GM06990 (cell line): ENCODE data around the gene SIRPD.

Source experiments
- DNase-seq: peaks from one replicate; pipeline ENCODE4 v3.0.0-alpha.2; 2011; ENCODE audit not compliant: insufficient read length; ENCODE audit errors: extremely low read depth
- H3K27me3 ChIP-seq: replicated peaks from 2 replicates; pipeline ENCODE4 v1.6.0; 2011; ENCODE audit warnings: low read length; ENCODE audit not compliant: control insufficient read depth, insufficient read depth
- H3K36me3 ChIP-seq: 2 replicates; pipeline ENCODE4 v1.5.1; 2011; ENCODE audit warnings: low read length; ENCODE audit not compliant: control insufficient read depth, insufficient read depth
- H3K4me3 ChIP-seq: replicated peaks from 2 replicates; pipeline ENCODE4 v1.5.1; 2011; ENCODE audit warnings: low read depth, mild to moderate bottlenecking, control low read depth, low read length
- TF ChIP-seq, protein P1 (sequence below): IDR thresholded peaks from 2 replicates; pipeline ENCODE4 v1.5.1; 2011; ENCODE audit warnings: low read length, control low read depth, mild to moderate bottlenecking, inconsistent platforms; ENCODE audit not compliant: insufficient read depth, poor library complexity, severe bottlenecking

Gene SIRPD

DNA sequence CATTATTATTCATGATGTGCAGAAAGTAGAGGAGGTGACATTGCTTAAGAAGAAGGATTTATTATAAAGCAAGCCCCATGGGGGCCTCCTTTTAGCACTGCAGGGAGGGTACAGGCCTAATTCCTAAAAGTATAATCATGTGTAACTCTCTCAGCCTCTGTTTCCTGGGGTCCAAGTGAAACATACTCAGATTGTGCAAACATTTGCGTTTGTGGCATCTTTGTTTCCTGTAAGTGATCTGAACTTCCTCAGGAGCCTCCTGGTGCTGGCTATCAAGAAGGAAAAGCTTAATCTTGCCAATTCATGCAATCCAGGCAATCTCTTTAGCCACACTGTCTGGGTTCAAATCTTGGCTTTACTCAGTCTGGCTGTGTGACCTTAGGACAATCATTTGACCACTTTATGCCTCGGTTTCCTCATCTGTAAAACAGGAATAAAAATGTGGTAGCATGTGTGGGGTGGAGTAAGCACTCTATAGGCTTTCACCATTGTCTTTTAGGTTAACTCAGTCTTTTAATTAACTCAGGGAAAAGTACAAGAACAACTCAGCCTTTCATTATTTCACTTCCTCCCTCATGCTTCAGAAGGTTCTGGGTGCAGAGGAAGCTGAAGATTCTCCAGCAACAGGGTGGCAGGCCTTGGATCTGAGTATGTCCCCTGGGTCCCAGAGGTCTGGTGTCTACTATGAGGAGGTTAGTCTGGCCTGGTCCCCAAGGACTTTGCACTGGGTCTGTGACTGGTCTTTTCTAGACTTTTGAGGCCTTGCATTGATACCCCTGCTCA is 65.5 kb downstream of the SIRPD start:
- TF ChIP-seq, protein P1, sequence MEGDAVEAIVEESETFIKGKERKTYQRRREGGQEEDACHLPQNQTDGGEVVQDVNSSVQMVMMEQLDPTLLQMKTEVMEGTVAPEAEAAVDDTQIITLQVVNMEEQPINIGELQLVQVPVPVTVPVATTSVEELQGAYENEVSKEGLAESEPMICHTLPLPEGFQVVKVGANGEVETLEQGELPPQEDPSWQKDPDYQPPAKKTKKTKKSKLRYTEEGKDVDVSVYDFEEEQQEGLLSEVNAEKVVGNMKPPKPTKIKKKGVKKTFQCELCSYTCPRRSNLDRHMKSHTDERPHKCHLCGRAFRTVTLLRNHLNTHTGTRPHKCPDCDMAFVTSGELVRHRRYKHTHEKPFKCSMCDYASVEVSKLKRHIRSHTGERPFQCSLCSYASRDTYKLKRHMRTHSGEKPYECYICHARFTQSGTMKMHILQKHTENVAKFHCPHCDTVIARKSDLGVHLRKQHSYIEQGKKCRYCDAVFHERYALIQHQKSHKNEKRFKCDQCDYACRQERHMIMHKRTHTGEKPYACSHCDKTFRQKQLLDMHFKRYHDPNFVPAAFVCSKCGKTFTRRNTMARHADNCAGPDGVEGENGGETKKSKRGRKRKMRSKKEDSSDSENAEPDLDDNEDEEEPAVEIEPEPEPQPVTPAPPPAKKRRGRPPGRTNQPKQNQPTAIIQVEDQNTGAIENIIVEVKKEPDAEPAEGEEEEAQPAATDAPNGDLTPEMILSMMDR: no peak
- H3K4me3 ChIP-seq: no peak overlapping the region
- no peaks in the 10 kb centered on the region for H3K36me3 ChIP-seq
- H3K27me3 ChIP-seq: no peaks in the 10 kb centered on the region
- DNase-seq: no peak

DNA sequence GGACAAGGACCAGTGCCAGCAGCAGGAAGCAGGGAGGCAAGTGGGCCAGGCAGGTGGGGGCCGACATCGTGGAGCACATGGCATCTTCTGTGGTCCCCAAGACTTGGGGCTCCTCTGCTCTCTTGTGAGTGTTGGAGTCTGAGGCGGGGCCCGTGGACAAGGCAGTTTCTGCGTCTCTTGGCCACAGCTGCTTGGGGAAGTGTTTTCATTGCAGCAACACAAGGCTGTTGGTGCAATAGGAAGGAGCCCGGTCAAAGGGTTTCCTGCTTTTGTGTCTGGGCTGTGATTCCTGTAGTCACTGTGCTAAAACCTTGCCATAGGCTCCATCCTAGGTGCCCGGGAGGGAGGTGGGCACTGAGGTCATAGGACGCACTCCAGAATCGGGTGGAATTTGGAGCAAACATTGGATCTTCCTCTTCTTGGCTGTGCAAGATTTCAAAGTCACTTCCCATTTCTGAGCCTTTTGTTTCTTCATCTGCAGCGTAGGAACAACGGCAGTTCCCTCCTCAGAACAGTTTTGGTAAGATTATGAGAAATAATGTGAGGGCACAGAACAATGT is 66.1 kb downstream of the SIRPD start, which contains the start of gene SIRPB2:
TSS of gene SIRPB2 (minus strand) at position 140 of the 560 bp plus-strand sequence. CDS start at position 79, 61 bp downstream.
- Histone ChIP-seq H3K27me3 (no peaks in the 10 kb centered on the region), H3K36me3 (no peaks in the 10 kb centered on the region), H3K4me3 (no peak within 1 kb of the TSS)
- no peak for DNase-seq
- TF ChIP-seq, protein P1: no peak

DNA sequence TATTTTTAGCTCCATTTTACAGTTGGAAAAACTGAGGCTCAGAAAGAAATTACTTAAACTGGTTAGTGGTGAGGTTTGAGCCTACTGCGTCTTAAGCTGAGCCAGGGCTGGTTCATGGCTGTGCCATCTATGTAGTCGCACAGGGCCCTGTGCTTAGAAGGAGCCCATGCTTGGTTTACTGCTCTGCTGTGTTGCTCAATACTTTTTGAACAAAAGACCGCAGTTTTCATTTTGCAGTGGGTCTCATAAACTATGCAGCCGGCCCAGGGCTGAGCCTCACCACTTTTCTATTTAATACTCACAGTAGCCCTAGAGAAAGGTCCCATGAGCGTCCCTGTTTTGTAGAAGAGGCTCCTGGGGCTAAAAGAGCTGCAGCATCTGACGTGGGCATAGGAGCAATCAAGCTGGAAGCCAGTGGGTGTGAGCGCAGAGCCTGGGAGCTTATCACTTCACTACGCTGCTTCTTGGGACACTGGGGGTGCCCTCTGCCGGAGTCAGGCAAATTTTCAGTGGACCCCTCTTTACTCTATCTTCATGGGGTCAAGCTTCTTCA is 66.8 kb downstream of the SIRPD start:
- H3K27me3 ChIP-seq: no peaks in the 10 kb centered on the region
- DNase-seq: no peak
- TF ChIP-seq, protein P1: no peak
- no peaks in the 10 kb centered on the region for H3K36me3 ChIP-seq
- no peak overlapping the region for H3K4me3 ChIP-seq

DNA sequence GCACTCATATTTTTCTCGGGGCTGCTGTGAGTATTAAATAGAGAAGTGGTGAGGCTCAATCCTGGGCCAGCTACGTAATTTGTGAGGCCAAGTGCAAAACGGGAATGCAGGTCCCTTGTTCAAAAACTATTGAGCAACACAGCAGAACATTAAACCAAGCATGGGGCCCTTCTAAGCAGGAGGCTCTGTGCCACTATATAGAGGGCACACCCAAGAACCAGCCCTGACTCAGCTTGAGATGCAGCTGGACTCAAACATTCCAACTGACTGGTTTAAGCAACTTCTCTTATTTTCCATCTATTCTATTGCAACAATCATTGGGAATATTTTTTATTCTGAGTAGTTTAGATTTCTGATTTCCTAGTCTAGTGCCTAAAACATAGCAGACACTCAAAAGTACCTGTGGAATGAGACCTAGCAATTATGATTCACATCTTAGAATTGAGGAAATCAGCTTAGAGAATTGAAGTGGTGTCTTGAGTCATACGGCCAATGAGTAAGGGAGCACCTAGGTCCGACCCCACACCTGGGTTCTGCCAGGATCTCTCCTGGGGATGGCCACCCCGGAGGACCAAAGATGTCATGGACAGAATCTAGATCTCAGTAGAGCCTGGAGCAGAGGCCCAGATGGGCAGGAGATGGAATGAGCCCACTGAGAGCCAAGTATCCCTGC is 67.6 kb downstream of the SIRPD start:
- no peaks in the 10 kb centered on the region for H3K27me3 ChIP-seq
- TF ChIP-seq, protein P1: no peak
- H3K4me3 ChIP-seq: no peak overlapping the region
- no peaks in the 10 kb centered on the region for H3K36me3 ChIP-seq
- DNase-seq: no peak

DNA sequence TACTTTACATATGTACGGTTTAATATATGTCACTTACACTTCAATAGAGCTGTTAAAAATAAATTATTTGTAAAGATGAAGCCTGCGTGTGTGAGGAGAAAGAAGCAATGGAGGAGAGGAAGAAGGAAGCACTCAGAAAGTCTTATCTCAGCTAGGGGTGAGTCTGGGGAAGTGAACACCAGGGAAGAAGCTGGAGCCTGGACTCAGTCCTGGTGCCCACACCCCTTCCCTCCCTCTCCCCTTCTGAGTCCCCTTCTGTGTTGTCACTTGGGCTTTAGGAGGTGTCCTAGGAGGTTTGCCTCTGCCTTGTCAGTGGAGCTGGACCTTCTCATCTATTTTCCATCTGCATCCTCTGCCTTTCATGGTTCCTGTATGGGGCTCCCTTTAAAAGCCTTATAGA is 68.2 kb downstream of the SIRPD start:
- H3K27me3 ChIP-seq: no peaks in the 10 kb centered on the region
- H3K4me3 ChIP-seq: no peak overlapping the region
- DNase-seq: no peak
- TF ChIP-seq, protein P1: no peak
- no peaks in the 10 kb centered on the region for H3K36me3 ChIP-seq
